Motor neuron (in vitro differentiated cells): ENCODE data around the gene ITSN2. TPM values are rescaled to one million over a fixed set of nuclear protein-coding genes. Genes with fewer than 3 reads are reported as not detected.
"Not testable (repeated sequence)": the region's sequence is repeated elsewhere in the genome, so short reads cannot be mapped to it uniquely, and the experiment has no call there.

Experiments
- ATAC-seq, 8 experiments: fragments of 200-7000 bp; cut with Tn5 transposase; replicated peaks in 6 of 8; 2 replicates each; pipeline ENCODE4 v1.8.0; 2021; ENCODE audit warnings: mild to moderate bottlenecking in 8 of 8, moderate library complexity in 8 of 8
- H3K27ac ChIP-seq, 2 donors: fragments of 250-450 bp; sonication (Bioruptor Pico); 2 replicates each; pipeline ENCODE4 v1.9.0; 2021; ENCODE audit warnings: antibody characterized with exemption in 2 of 2, mild to moderate bottlenecking in 2 of 2, moderate library complexity in 1 of 2
- H3K4me1 ChIP-seq, 2 donors: fragments of 250-450 bp; sonication (Bioruptor Pico); replicated peaks in 1 of 2; 2 replicates each; pipeline ENCODE4 v1.6.1; 2021; ENCODE audit warnings: antibody characterized with exemption in 2 of 2, mild to moderate bottlenecking in 2 of 2, moderate library complexity in 1 of 2
- H3K4me3 ChIP-seq, 5 donors: fragments of 250-450 bp; sonication (Bioruptor Pico); 2 replicates each; pipeline ENCODE4 v1.9.0; 2021; ENCODE audit warnings: antibody characterized with exemption in 5 of 5, mild to moderate bottlenecking in 5 of 5, moderate library complexity in 4 of 5
- WGBS, 10 experiments: fragments of 450-650 bp; shearing (Covaris generic); methylation state at CpG; one replicate each; pipeline ENCODE4 v1.0.0; 2022; 5-methylcytosine and 5-hydroxymethylcytosine counted together
- in situ Hi-C, 9 experiments: fragments of 400-800 bp; cut with MboI; loops; one replicate each; pipeline ENCODE4 v1.15.0; 2021; ENCODE audit warnings: low sequenced_read_pairs in 9 of 9, low pct_unique_long_range_greater_than_20kb in 2 of 9; ENCODE audit not compliant: unreplicated experiment in 9 of 9
- total RNA-seq, 8 experiments: library from RNA; unstranded; fragments of 300-600 nt; gene quantifications; 2 replicates each; pipeline versions ENCODE4 v1.2.3 to v1.2.4, GENCODE V29; 2022

ITSN2 gene
- total RNA-seq = 10 to 100 TPM in 4 of 8 experiments, 1 to 10 TPM in 4; 5.1 to 41.5 (median 14.3) TPM

- in situ Hi-C loops = loop anchor here in 1 of 9 experiments (25.0 kb wide), 1 partner anchor 248 kb away; the partner anchor contains the start of genes FAM228B and PFN4
- Histone ChIP-seq H3K27ac (peak within 1 kb of the TSS in 1 of 2 donors; percentile 65), H3K4me1 (no peaks in the 10 kb centered on the region), H3K4me3 (peak within 1 kb of the TSS; percentile 60 to 89 (median 79))
- ATAC-seq = peak; percentile 85 to 94 (median 89)
- 0% methylated on average over 1 to 9 of the region's 96 CpGs; no CpG with 5 or more reads in 6 of the 10 experiments for WGBS, 10 experiments
These were observed at the start of gene ITSN2 for GRCh38 chr2:24360050-24360962. ITSN2 (minus strand) TSS chr2:24360536; CDS start chr2:24328082, 32,454 bp downstream.

- in situ Hi-C loops = loop anchor here in 8 of 9 experiments (25.0 kb wide), 5 partner anchors 353 to 728 kb away; partner anchors contain the start of gene DNAJC27 (in 1 of the 8)
- no peak for ATAC-seq
- Histone ChIP-seq H3K27ac (no peak overlapping the region), H3K4me3 (no peak overlapping the region), H3K4me1 (no peaks in the 10 kb centered on the region)
- 10 to 100% (median 68%) methylated on average over 2 to 5 of the region's 5 CpGs; no CpG with 5 or more reads in 1 of the 10 experiments for WGBS, 10 experiments
These were observed 48.8 kb upstream of the ITSN2 start for GRCh38 chr2:24409171-24409570.

DNA sequence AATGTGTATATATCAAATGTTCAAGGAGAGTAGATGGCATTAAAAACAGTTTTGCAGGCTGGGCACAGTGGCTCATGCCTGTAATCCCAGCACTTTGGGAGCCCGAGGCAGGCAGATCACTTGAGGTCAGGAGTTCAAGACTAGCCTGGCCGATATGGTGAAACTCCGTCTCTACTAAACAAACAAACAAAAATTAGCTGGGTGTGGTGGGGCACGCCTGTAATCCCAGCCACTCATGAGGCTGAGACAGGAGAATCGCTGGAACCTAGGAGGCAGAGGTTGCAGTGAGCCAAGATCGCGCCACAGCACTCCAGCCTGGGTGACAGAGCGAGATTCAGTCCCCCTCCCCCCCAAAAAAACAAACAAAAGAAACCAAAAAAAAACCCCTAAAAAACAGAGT, 48.4 kb upstream of the ITSN2 start:
- not testable (repeated sequence) for H3K27ac ChIP-seq, H3K4me1 ChIP-seq, H3K4me3 ChIP-seq
- 31 to 90% (median 58%) methylated on average over 2 to 6 of the region's 8 CpGs; no CpG with 5 or more reads in 2 of the 10 experiments for WGBS, 10 experiments
- in situ Hi-C loops = loop anchor here in 8 of 9 experiments (25.0 kb wide), 5 partner anchors 354 to 729 kb away; partner anchors contain the start of gene DNAJC27 (in 1 of the 8)
- ATAC-seq = peak in 1 of 8 experiments; percentile 6

DNA sequence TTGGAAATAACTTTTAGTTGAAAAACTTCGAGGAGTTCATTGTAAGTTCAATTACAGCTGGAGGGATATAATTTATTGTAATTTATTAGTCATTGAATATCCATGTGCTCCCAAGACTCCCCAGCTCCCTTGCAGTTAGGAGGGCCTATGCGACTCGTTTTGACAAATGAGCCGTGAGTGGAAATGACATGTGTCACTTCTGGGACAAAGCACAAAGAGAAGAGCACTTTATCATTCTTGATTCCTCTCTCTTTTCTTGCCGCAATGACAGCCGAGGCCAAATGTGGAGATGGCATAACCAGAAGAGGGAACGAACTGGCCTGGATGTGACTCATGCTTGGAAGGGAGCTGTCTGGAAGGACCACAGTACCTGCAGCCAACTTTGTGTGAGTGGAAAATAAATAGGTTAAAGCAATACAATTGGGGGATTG, 44.2 kb upstream of the ITSN2 start:
- peak in 3 of 8 experiments; percentile 45 to 80 (median 56) for ATAC-seq
- Histone ChIP-seq H3K4me3 (no peak overlapping the region), H3K27ac (no peak overlapping the region), H3K4me1 (peaks cover 0 to 10% of the 10 kb centered on the region in 2 donors)
- in situ Hi-C loops = loop anchor here in 8 of 9 experiments (25.0 kb wide), 5 partner anchors 358 to 733 kb away; partner anchors contain the start of gene DNAJC27 (in 1 of the 8)
- WGBS, 10 experiments = 0 to 100% (median 55%) methylated on average over 1 to 7 of the region's 7 CpGs

DNA sequence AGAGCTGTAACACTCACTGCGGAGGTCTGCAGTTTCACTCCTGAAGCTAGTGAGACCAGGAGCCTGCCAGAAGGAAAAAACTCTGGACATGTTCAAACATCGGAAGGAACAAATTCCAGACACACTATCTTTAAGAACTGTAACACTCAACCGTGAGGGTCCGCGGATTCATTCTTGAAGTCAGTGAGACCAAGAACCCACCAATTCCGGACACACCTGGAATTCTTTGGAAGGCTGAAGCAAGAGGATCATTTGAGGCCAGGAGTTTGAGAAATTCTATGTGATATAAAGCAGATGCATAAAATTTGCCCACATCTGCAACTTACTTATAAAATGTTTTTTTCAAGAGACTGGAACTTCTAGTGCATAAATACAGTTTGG, 43.5 kb upstream of the ITSN2 start:
- 48 to 100% (median 89%) methylated on average over 2 to 6 of the region's 6 CpGs; no CpG with 5 or more reads in 1 of the 10 experiments for WGBS, 10 experiments
- in situ Hi-C loops = loop anchor here in 8 of 9 experiments (25.0 kb wide), 5 partner anchors 358 to 733 kb away; partner anchors contain the start of gene DNAJC27 (in 1 of the 8)
- H3K27ac ChIP-seq = no peak overlapping the region

DNA sequence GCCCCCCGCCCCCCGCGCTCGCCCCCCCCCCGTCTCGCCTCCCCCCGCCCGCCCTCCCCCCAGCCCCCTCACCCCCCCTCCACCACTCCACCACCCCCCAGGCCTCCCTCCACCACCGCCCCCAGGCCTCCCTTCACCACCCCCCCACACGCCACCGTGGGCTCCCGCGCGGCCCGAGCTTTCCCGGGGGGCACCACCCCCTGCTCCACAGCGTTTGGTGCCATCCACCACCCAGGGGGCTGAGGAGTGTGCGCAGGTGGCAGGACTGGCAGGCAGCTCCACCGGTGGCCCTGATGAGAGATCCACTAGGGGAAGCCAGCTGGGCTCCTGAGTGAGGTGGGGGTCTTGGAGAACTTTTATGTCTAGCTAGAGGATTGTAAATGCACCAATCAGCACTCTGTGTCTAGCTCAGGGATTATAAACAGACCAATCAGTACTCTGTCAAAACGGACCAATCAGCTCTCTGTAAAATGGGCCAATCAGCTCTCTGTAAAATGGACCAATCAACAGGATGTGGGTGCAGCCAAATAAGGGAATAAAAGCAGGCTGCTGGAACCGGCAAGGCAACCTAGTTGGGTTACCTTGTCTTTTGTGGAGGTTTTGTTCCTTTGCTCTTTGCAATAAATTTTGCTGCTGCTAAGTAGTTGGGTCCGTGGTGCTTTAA, 43.0 kb upstream of the ITSN2 start:
- WGBS, 10 experiments = 0 to 96% (median 50%) methylated on average over 1 to 3 of the region's 22 CpGs; no CpG with 5 or more reads in 3 of the 10 experiments
- no peak for ATAC-seq
- peaks cover 0 to 10% of the 10 kb centered on the region in 2 donors for H3K4me1 ChIP-seq
- H3K4me3 ChIP-seq = no peak overlapping the region
- H3K27ac ChIP-seq = no peak overlapping the region
- in situ Hi-C loops = loop anchor here in 8 of 9 experiments (25.0 kb wide), 5 partner anchors 359 to 734 kb away; partner anchors contain the start of gene DNAJC27 (in 1 of the 8)

More for the DNA sequence above, 43.5 kb upstream of the ITSN2 start:
- H3K4me3 ChIP-seq = no peak overlapping the region
- no peak for ATAC-seq
- peaks cover 0 to 10% of the 10 kb centered on the region in 2 donors for H3K4me1 ChIP-seq

GRCh38 chr2:24402242-24403097, 42.1 kb upstream of the ITSN2 start:
- H3K27ac ChIP-seq = no peak overlapping the region
- in situ Hi-C loops = loop anchor here in 8 of 9 experiments (25.0 kb wide), 5 partner anchors 360 to 735 kb away; partner anchors contain the start of gene DNAJC27 (in 1 of the 8)
- H3K4me3 ChIP-seq = no peak overlapping the region
- H3K4me1 ChIP-seq = peaks cover 0 to 10% of the 10 kb centered on the region in 2 donors
- WGBS, 10 experiments = 48 to 100% (median 81%) methylated on average over 1 to 7 of the region's 38 CpGs; no CpG with 5 or more reads in 2 of the 10 experiments
- peak in 1 of 8 experiments; percentile 30 for ATAC-seq

- H3K4me1 ChIP-seq = peaks cover 0 to 10% of the 10 kb centered on the region in 2 donors
- H3K4me3 ChIP-seq = no peak overlapping the region
- in situ Hi-C loops = loop anchor here in 8 of 9 experiments (25.0 kb wide), 5 partner anchors 362 to 737 kb away; partner anchors contain the start of gene DNAJC27 (in 1 of the 8)
- WGBS, 10 experiments = 58 to 96% (median 67%) methylated on average over 4 to 11 of the region's 18 CpGs; no CpG with 5 or more reads in 1 of the 10 experiments
- ATAC-seq = peak in 6 of 8 experiments; percentile 22 to 77 (median 73)
- no peak overlapping the region for H3K27ac ChIP-seq
These were observed 40.0 kb upstream of the ITSN2 start for GRCh38 chr2:24400207-24400907.

DNA sequence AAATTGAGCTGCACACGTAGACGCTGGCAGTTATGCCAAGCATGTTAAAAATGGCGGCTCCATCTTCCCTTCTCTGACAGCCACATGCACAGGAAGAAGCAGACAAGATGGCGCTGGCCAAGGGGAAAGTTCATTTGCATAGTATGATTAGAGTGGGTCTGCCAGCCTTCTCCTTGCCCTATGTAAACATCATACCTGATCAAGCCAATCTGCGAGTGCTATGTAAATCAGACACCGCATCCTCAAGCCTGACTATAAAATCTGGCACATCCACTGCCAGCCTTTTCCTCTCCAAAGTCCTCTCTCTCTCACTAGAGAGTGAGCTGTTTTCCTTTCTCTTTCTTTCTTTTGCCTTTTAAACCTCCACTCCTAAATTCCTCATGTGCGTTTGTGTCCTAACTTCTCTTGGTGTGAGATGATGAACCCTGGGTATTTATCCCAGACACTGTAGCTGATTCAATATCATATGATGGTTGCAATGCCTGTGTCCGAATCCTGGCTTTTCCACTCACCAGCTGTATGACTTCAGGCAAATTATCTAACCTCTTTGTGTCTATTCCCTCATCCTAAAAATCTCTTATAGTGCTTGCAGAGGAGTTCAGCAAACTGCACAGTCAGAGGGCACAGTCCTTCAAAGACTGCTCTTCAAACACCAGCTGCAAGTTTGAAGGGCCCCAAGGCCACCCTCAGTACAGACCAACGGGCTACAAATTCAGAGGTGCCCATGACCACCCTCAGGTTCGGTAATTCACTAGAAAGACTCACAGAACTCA, 39.3 kb upstream of the ITSN2 start:
- H3K27ac ChIP-seq = no peak overlapping the region
- in situ Hi-C loops = loop anchor here in 8 of 9 experiments (25.0 kb wide), 7 partner anchors 262 to 738 kb away; partner anchors contain the start of genes DNAJC27 (in 1 of the 8), SF3B6 (in 1 of the 8) and TP53I3 (in 1 of the 8)
- peaks cover 0 to 10% of the 10 kb centered on the region in 2 donors for H3K4me1 ChIP-seq
- no peak overlapping the region for H3K4me3 ChIP-seq
- WGBS, 10 experiments = 77 to 100% (median 89%) methylated on average over 3 to 10 of the region's 10 CpGs; no CpG with 5 or more reads in 1 of the 10 experiments
- ATAC-seq = peak in 5 of 8 experiments; percentile 63 to 81 (median 72)

DNA sequence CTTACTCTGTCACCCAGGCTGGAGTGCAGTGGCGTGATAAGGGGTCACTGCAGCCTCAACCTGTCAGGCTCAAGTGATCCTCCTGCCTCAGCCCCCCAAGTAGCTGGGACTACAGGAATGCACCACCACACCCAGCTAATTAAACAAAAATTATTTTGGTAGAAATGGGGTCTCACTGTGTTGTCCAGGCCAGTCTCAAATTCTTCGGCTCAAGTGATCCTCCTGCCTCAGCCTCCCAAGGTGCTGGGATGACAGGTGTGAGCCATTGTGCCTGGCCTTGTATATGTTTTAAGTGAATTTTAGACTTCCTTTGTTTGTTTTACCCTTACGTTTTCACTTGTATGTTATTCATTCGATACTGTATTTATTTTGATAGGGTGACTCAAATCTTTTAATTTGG, 34.7 kb upstream of the ITSN2 start:
- ATAC-seq = no peak
- H3K4me1 ChIP-seq = peaks cover 0 to 5% of the 10 kb centered on the region in 2 donors
- WGBS, 10 experiments = 56 to 100% (median 93%) methylated on average over 1 to 4 of the region's 4 CpGs
- in situ Hi-C loops = loop anchor here in 2 of 9 experiments (25.0 kb wide), 2 partner anchors 258 to 308 kb away; partner anchors contain the start of genes SF3B6 (in 1 of the 2) and TP53I3 (in 1 of the 2)
- H3K27ac ChIP-seq = no peak overlapping the region
- H3K4me3 ChIP-seq = no peak overlapping the region
